ENCODE results near the gene IFT88. TPM values are rescaled to one million over a fixed set of nuclear protein-coding genes. Genes with fewer than 3 reads are reported as not detected.

The IFT88 gene
- total RNA-seq, 1 donor from 2014 or later: 17.3 TPM

DNA sequence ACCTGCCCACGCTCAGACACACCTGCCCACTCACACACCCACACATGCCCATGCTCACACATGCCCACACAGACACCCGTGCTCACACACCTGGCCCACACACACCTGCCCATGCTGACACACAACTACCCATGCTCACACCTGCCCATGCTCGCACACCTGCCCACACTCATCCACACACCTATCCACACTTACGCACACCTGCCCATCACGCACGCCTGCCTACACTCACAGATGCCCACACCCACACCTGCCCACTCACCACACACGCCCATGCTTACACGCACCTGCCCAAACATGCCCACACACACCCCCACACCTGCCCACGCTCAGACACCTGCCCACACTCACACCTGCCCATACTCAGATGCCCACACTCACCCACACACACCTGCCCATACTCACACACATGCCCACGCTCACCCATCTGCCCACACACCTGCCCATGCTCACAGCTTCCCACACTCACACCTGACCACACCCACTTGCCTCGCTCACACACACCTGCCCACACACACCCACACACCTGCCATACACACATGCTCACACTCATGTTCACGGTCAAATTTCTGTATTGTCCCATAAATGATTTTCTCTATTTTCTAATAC, 152.1 kb downstream of the IFT88 start:
- TF ChIP-seq, protein P1, sequence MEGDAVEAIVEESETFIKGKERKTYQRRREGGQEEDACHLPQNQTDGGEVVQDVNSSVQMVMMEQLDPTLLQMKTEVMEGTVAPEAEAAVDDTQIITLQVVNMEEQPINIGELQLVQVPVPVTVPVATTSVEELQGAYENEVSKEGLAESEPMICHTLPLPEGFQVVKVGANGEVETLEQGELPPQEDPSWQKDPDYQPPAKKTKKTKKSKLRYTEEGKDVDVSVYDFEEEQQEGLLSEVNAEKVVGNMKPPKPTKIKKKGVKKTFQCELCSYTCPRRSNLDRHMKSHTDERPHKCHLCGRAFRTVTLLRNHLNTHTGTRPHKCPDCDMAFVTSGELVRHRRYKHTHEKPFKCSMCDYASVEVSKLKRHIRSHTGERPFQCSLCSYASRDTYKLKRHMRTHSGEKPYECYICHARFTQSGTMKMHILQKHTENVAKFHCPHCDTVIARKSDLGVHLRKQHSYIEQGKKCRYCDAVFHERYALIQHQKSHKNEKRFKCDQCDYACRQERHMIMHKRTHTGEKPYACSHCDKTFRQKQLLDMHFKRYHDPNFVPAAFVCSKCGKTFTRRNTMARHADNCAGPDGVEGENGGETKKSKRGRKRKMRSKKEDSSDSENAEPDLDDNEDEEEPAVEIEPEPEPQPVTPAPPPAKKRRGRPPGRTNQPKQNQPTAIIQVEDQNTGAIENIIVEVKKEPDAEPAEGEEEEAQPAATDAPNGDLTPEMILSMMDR (IDR thresholded peaks at IDR 0.05): no peak
- Mint-ChIP-seq H3K27ac (no peak overlapping the region), H3K36me3 (ENCODE audit: low read depth) (no peaks in the 10 kb centered on the region), H3K4me3 (no peak overlapping the region), H3K4me1 (peaks cover 5% of the 10 kb centered on the region), H3K9me3 (no peaks in the 10 kb centered on the region), H3K27me3 (peaks cover 11% of the 10 kb centered on the region)
- ChIA-PET CTCF (no interaction called here), POLR2A (no interaction called here)
- intact Hi-C loops (cut with micrococcal nuclease): no loop called here
- ATAC-seq (ENCODE audit: low read depth): no peak
- no peak for DNase-seq

DNA sequence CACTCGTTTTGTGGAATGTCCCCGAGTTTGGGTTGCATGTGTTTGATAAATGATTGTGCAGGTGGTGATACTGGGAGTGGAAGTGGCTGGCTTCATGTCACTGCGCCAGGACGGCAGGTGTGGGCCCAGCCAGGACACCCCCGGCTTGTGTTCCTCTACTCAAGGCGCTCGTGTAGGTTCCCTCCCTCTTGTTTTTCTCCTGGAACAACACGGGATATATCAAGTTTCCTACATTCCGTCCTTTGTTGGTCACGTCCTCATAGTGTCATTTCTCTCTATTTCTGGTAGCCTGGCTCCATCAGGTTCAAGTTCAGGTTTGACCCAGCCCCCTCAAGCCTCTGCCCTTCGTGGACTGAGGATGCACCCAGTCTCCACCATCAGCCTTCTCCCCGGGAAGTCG, 152.8 kb downstream of the IFT88 start:
- H3K27ac Mint-ChIP-seq: no peak overlapping the region
- ChIA-PET POLR2A (no interaction called here), CTCF (no interaction called here)
- no peak overlapping the region for H3K4me3 Mint-ChIP-seq
- TF ChIP-seq, protein P1 (IDR thresholded peaks at IDR 0.05): no peak
- no peak for DNase-seq
- H3K27me3 Mint-ChIP-seq: peaks cover 10% of the 10 kb centered on the region
- intact Hi-C loops (cut with micrococcal nuclease): no loop called here
- H3K36me3 Mint-ChIP-seq (ENCODE audit: low read depth): no peaks in the 10 kb centered on the region
- H3K4me1 Mint-ChIP-seq: peaks cover 5% of the 10 kb centered on the region
- ATAC-seq (ENCODE audit: low read depth): no peak
- H3K9me3 Mint-ChIP-seq: no peaks in the 10 kb centered on the region

DNA sequence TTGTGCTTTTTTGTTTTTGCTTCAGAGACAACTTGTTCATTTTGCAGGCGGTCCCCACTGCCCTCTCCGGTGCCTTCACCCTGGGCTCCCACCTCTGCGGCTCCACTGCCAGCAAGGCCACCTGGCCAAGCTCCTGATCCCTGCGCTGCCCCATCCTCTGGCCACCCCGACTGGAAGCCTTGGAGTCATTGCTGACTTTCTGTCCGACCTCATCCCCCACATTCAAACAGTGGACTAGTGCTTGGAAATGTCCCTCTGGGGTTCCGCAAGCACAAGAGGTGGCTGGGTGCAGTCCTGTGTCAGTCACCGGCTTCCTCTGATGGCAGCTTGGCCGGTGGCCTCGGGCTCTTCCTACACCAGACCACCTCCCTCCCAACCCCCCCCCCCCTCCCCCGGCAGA, 153.5 kb downstream of the IFT88 start:
- Mint-ChIP-seq H3K4me3 (no peak overlapping the region), H3K27me3 (peaks cover 10% of the 10 kb centered on the region), H3K36me3 (ENCODE audit: low read depth) (no peaks in the 10 kb centered on the region), H3K27ac (no peak overlapping the region), H3K9me3 (no peaks in the 10 kb centered on the region), H3K4me1 (peaks cover 5% of the 10 kb centered on the region)
- CTCF ChIA-PET: no interaction called here
- POLR2A ChIA-PET: no interaction called here
- intact Hi-C loops (cut with micrococcal nuclease): no loop called here
- TF ChIP-seq, protein P1 (IDR thresholded peaks at IDR 0.05): no peak
- ATAC-seq (ENCODE audit: low read depth) (no peak), DNase-seq (no peak)

DNA sequence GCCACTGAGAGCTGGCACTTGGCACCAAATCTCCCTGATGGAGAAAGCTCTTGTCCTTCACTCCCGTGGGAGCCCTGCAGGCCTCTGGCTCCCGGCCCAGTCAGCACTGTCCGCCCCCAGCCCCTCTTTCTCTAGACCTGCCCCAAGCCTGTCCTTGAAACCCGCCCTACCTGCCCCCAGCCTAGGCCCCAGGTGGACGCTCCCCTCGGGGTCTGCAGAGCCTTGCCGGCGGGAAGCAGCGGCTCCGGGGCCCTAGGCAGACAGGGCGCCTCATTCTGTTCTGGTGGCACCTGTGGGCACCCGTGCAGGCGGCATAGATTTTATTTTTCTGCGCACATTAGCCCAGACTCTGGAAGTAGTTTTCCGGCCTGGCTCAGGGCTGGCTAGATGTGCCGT, 154.1 kb downstream of the IFT88 start:
- Mint-ChIP-seq H3K36me3 (ENCODE audit: low read depth) (no peaks in the 10 kb centered on the region), H3K27me3 (peaks cover 10% of the 10 kb centered on the region), H3K27ac (no peak overlapping the region), H3K4me3 (no peak overlapping the region), H3K9me3 (no peaks in the 10 kb centered on the region), H3K4me1 (peaks cover 5% of the 10 kb centered on the region)
- POLR2A ChIA-PET: no interaction called here
- ATAC-seq (ENCODE audit: low read depth) (no peak), DNase-seq (no peak)
- TF ChIP-seq, protein P1 (IDR thresholded peaks at IDR 0.05): no peak
- CTCF ChIA-PET: no interaction called here
- intact Hi-C loops (cut with micrococcal nuclease): no loop called here

DNA sequence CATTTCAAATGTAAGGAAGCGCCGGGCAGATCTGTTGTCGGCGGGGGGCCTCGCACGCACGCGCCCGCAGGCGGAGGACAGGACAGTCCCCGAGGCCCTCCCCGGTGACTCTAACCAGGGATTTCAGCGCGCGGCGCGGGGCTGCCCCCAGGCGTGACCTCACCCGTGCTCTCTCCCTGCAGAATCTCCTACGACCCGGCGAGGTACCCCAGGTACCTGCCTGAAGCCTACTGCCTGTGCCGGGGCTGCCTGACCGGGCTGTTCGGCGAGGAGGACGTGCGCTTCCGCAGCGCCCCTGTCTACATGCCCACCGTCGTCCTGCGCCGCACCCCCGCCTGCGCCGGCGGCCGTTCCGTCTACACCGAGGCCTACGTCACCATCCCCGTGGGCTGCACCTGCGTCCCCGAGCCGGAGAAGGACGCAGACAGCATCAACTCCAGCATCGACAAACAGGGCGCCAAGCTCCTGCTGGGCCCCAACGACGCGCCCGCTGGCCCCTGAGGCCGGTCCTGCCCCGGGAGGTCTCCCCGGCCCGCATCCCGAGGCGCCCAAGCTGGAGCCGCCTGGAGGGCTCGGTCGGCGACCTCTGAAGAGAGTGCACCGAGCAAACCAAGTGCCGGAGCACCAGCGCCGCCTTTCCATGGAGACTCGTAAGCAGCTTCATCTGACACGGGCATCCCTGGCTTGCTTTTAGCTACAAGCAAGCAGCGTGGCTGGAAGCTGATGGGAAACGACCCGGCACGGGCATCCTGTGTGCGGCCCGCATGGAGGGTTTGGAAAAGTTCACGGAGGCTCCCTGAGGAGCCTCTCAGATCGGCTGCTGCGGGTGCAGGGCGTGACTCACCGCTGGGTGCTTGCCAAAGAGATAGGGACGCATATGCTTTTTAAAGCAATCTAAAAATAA, 154.7 kb downstream of the IFT88 start:
- peak overlapping the region; percentile 46 for H3K4me3 Mint-ChIP-seq
- H3K4me1 Mint-ChIP-seq: peaks cover 5% of the 10 kb centered on the region
- intact Hi-C loops (cut with micrococcal nuclease): no loop called here
- ChIA-PET POLR2A (no interaction called here), CTCF (no interaction called here)
- ATAC-seq (ENCODE audit: low read depth): no peak
- H3K36me3 Mint-ChIP-seq (ENCODE audit: low read depth): no peaks in the 10 kb centered on the region
- no peaks in the 10 kb centered on the region for H3K9me3 Mint-ChIP-seq
- TF ChIP-seq, protein P1 (IDR thresholded peaks at IDR 0.05): no peak
- no peak for DNase-seq
- H3K27me3 Mint-ChIP-seq: peaks cover 10% of the 10 kb centered on the region
- H3K27ac Mint-ChIP-seq: no peak overlapping the region
